PFSK-1 (cell line): ENCODE data around the gene SPIN1.

Experiments
- POLR2AphosphoS5 ChIP-seq: IDR thresholded peaks from 2 replicates; pipeline ENCODE4 v1.6.1; 2012; ENCODE audit warnings: low read depth, mild to moderate bottlenecking, control low read depth, low read length, moderate library complexity
- REST ChIP-seq, 2 experiments: IDR thresholded peaks; 2 replicates each; pipeline versions ENCODE4 v1.6.1 to v1.8.0; 2011 to 2012; ENCODE audit warnings: low read depth in 2 of 2, low read length in 2 of 2, control low read depth in 1 of 2, inconsistent platforms in 1 of 2, mild to moderate bottlenecking in 1 of 2, moderate library complexity in 1 of 2; ENCODE audit not compliant: insufficient read depth in 1 of 2
- SIN3A ChIP-seq: IDR thresholded peaks from 2 replicates; pipeline ENCODE4 v1.6.1; 2012; ENCODE audit warnings: mild to moderate bottlenecking, low read length, moderate library complexity, borderline replicate concordance; ENCODE audit not compliant: insufficient read depth

DNA sequence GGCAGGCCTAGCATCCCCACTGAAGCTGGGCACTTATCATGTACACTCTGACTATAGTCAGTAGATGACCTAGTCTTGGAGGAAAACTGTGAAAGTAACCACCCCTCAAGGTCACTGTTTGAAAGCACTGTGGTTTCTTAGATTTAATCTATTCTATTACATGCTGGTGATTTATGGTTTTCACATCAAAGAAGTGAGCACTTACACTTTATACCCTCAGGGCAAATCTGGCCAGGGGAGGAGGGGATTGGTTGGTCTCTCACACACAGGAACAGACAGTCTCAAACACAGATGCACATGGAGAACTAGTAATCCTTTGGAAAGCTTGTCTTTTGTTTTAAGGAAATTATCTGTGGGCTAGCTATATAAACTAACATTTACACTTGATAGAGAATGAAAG is 17.9 kb upstream of the SPIN1 start:
- no peak for TF ChIP-seq REST (IDR thresholded peaks at IDR 0.05; ENCODE audit: insufficient read depth in 1 of 2, low read depth in 2 of 2, low read length in 2 of 2)
- TF ChIP-seq SIN3A, result no peak
- no peak for TF ChIP-seq POLR2AphosphoS5
